Vagina (tissue), 2 donors: ENCODE results near the gene VIM. TPM values are rescaled to one million over a fixed set of nuclear protein-coding genes. Genes with fewer than 3 reads are reported as not detected.

Experiments
- DNase-seq, 2 donors: peaks; one replicate each; pipeline ENCODE4 v3.0.0-alpha.2; 2017; ENCODE audit errors: extremely low spot score in 2 of 2
- H3K27ac ChIP-seq: fragments of 200-600 bp; sonication (generic); one replicate; pipeline ENCODE4 v1.5.1; 2019
- H3K27me3 ChIP-seq: fragments of 200-600 bp; sonication (generic); one replicate; pipeline ENCODE4 v1.5.1; 2019
- H3K36me3 ChIP-seq, 2 donors: fragments of 200-600 bp; sonication (generic); one replicate each; pipeline ENCODE4 v1.5.1; 2017 to 2019
- H3K4me1 ChIP-seq: fragments of 200-600 bp; sonication (generic); one replicate; pipeline ENCODE4 v1.5.1; 2019
- H3K4me3 ChIP-seq, 2 donors: fragments of 200-600 bp; sonication (generic); 1 replicate in 1 of 2; 2 replicates in 1 of 2; pipeline ENCODE4 v1.5.1; 2016 to 2019
- H3K9me3 ChIP-seq: fragments of 200-600 bp; sonication (generic); one replicate; pipeline ENCODE4 v1.5.1; 2019
- CTCF ChIP-seq, 3 experiments: fragments of 450-650 bp in 2 of 3; fragments of 200-600 bp in 1 of 3; sonication (generic) in 1 of 3; IDR thresholded peaks; one replicate each; pipeline ENCODE4 v1.5.1; 2017 to 2019; ENCODE audit warnings: antibody characterized with exemption in 3 of 3, mild to moderate bottlenecking in 2 of 3, moderate library complexity in 2 of 3
- POLR2A ChIP-seq, 2 donors: fragments of 450-650 bp; IDR thresholded peaks; one replicate each; pipeline ENCODE4 v1.6.1; 2017; ENCODE audit warnings: antibody characterized with exemption in 2 of 2, mild to moderate bottlenecking in 2 of 2, moderate library complexity in 2 of 2
- POLR2AphosphoS5 ChIP-seq, 2 donors: sonication (generic); formaldehyde crosslinking; IDR thresholded peaks; one replicate each; pipeline ENCODE4 v1.9.0; 2017; ENCODE audit warnings: antibody characterized with exemption in 2 of 2, mild to moderate bottlenecking in 2 of 2, low read depth in 1 of 2; ENCODE audit not compliant: insufficient read depth in 1 of 2
- intact Hi-C: fragments of 100-400 bp; cut with DNase I; formaldehyde crosslinking; loops from one replicate; pipeline ENCODE4 v1.15.1; 2023
- total RNA-seq: library from RNA; depleted of rRNA; stranded (reverse); fragments of >200 nt; gene quantifications from one replicate; pipeline ENCODE4 v1.2.3, GENCODE V29; 2016

The VIM gene
- total RNA-seq, 1 donor from 2014 or later: 2,692 TPM

GRCh38 chr10:17238445-17239291, 10.6 kb downstream of the VIM start:
- Histone ChIP-seq H3K4me3 (no peak overlapping the region), H3K27me3 (no peaks in the 10 kb centered on the region), H3K4me1 (peaks cover 26% of the 10 kb centered on the region), H3K27ac (peak overlapping the region; percentile 27), H3K36me3 (peaks cover 3 to 43% of the 10 kb centered on the region in 2 donors), H3K9me3 (no peaks in the 10 kb centered on the region)
- TF ChIP-seq POLR2A (IDR thresholded peaks at IDR 0.05) (no peak), POLR2AphosphoS5 (IDR thresholded peaks at IDR 0.05; ENCODE audit: insufficient read depth in 1 of 2, low read depth in 1 of 2) (no peak), CTCF (IDR thresholded peaks at IDR 0.05) (no peak)
- peak in 1 of 2 donors; percentile 40 for DNase-seq
- intact Hi-C loops: no loop called here

GRCh38 chr10:17239345-17240085, 11.5 kb downstream of the VIM start:
- DNase-seq: peak in 1 of 2 donors; percentile 70
- Histone ChIP-seq H3K4me3 (no peak overlapping the region), H3K9me3 (no peaks in the 10 kb centered on the region), H3K36me3 (peaks cover 0 to 35% of the 10 kb centered on the region in 2 donors), H3K27me3 (no peaks in the 10 kb centered on the region), H3K4me1 (peaks cover 18% of the 10 kb centered on the region), H3K27ac (no peak overlapping the region)
- intact Hi-C loops: no loop called here
- TF ChIP-seq POLR2A (IDR thresholded peaks at IDR 0.05): no peak
- TF ChIP-seq CTCF (IDR thresholded peaks at IDR 0.05): no peak
- no peak for TF ChIP-seq POLR2AphosphoS5 (IDR thresholded peaks at IDR 0.05; ENCODE audit: insufficient read depth in 1 of 2, low read depth in 1 of 2)

- DNase-seq: no peak
- no peaks in the 10 kb centered on the region for H3K27me3 ChIP-seq
- no peak overlapping the region for H3K4me3 ChIP-seq
- peaks cover 12% of the 10 kb centered on the region for H3K4me1 ChIP-seq
- intact Hi-C loops: no loop called here
- H3K9me3 ChIP-seq: no peaks in the 10 kb centered on the region
- no peak overlapping the region for H3K27ac ChIP-seq
- TF ChIP-seq POLR2A (IDR thresholded peaks at IDR 0.05) (no peak), POLR2AphosphoS5 (IDR thresholded peaks at IDR 0.05; ENCODE audit: insufficient read depth in 1 of 2, low read depth in 1 of 2) (no peak), CTCF (IDR thresholded peaks at IDR 0.05) (no peak)
- H3K36me3 ChIP-seq: peaks cover 0 to 29% of the 10 kb centered on the region in 2 donors
These were observed 12.1 kb downstream of the VIM start for GRCh38 chr10:17240096-17240495.

GRCh38 chr10:17240616-17241015, 12.6 kb downstream of the VIM start:
- Histone ChIP-seq H3K27ac (no peak overlapping the region), H3K4me1 (peaks cover 8% of the 10 kb centered on the region), H3K9me3 (no peaks in the 10 kb centered on the region), H3K4me3 (no peak overlapping the region), H3K27me3 (no peaks in the 10 kb centered on the region), H3K36me3 (peaks cover 0 to 24% of the 10 kb centered on the region in 2 donors)
- DNase-seq: peak in 1 of 2 donors; percentile 0
- intact Hi-C loops: no loop called here
- TF ChIP-seq POLR2A (IDR thresholded peaks at IDR 0.05): no peak
- TF ChIP-seq POLR2AphosphoS5 (IDR thresholded peaks at IDR 0.05; ENCODE audit: insufficient read depth in 1 of 2, low read depth in 1 of 2): no peak
- no peak for TF ChIP-seq CTCF (IDR thresholded peaks at IDR 0.05)
